ENCODE data around the gene SHROOM1. TPM values are rescaled to one million over a fixed set of nuclear protein-coding genes. Genes with fewer than 3 reads are reported as not detected.

Gene SHROOM1
- total RNA-seq, 2 donors from 2014 or later = 6.6 to 14.4 TPM

- Histone ChIP-seq H3K27me3 (ENCODE audit: control insufficient read depth, insufficient read depth, low read length, poor library complexity, severe bottlenecking) (peaks cover 20% of the 10 kb centered on the region), H3K9ac (ENCODE audit: extremely low read depth, low read length, poor library complexity, severe bottlenecking) (peak overlapping the region; percentile 95), H3K36me3 (ENCODE audit: control insufficient read depth, insufficient read depth, low read length) (peaks cover 30% of the 10 kb centered on the region), H3K9me3 (ENCODE audit: control insufficient read depth, low read length) (no peaks in the 10 kb centered on the region), H3K4me3 (ENCODE audit: low read length) (peak overlapping the region; percentile 91), H3K27ac (ENCODE audit: low read depth, low read length) (peak overlapping the region; percentile 91), H3K4me1 (ENCODE audit: control insufficient read depth, insufficient read depth, low read length) (peaks cover 6% of the 10 kb centered on the region)
- Mint-ChIP-seq H3K36me3 (ENCODE audit: low read depth) (peaks cover 16% of the 10 kb centered on the region), H3K27me3 (ENCODE audit: insufficient read depth) (peaks cover 3% of the 10 kb centered on the region), H3K4me3 (peak overlapping the region; percentile 92), H3K9me3 (no peaks in the 10 kb centered on the region), H3K4me1 (peaks cover 26% of the 10 kb centered on the region), H3K27ac (peak overlapping the region; percentile 99)
- DNase-seq = no peak
- WGBS, 2 experiments (ENCODE audit: insufficient coverage in 1 of 2, insufficient read length in 1 of 2) = 53 to 81% methylated on average over 19 to 30 of the region's 30 CpGs
- TF ChIP-seq CTCF (conservative IDR thresholded peaks at IDR 0.05) = no peak
Observed at GRCh38 chr5:132865668-132866341, 35.4 kb upstream of the SHROOM1 start.

GRCh38 chr5:132860742-132861141 is 30.3 kb upstream of the SHROOM1 start:
- no peak for DNase-seq
- Histone ChIP-seq H3K9me3 (ENCODE audit: control insufficient read depth, low read length) (no peaks in the 10 kb centered on the region), H3K4me1 (ENCODE audit: control insufficient read depth, insufficient read depth, low read length) (peaks cover 3% of the 10 kb centered on the region), H3K9ac (ENCODE audit: extremely low read depth, low read length, poor library complexity, severe bottlenecking) (no peak overlapping the region), H3K36me3 (ENCODE audit: control insufficient read depth, insufficient read depth, low read length) (no peaks in the 10 kb centered on the region), H3K27ac (ENCODE audit: low read depth, low read length) (no peak overlapping the region), H3K27me3 (ENCODE audit: control insufficient read depth, insufficient read depth, low read length, poor library complexity, severe bottlenecking) (peaks cover 32% of the 10 kb centered on the region), H3K4me3 (ENCODE audit: low read length) (no peak overlapping the region)
- no peak for TF ChIP-seq CTCF (conservative IDR thresholded peaks at IDR 0.05)
- no peaks in the 10 kb centered on the region for H3K36me3 Mint-ChIP-seq (ENCODE audit: low read depth)
- H3K27me3 Mint-ChIP-seq (ENCODE audit: insufficient read depth) = peaks cover 6% of the 10 kb centered on the region
- WGBS, 2 experiments (ENCODE audit: insufficient coverage in 1 of 2, insufficient read length in 1 of 2) = 86 to 91% methylated on average over 4 to 5 of the region's 5 CpGs
- H3K4me1 Mint-ChIP-seq = peaks cover 15% of the 10 kb centered on the region
- H3K9me3 Mint-ChIP-seq = no peaks in the 10 kb centered on the region
- H3K27ac Mint-ChIP-seq = no peak overlapping the region
- H3K4me3 Mint-ChIP-seq = no peak overlapping the region

GRCh38 chr5:132859889-132860437 is 29.5 kb upstream of the SHROOM1 start:
- Histone ChIP-seq H3K36me3 (ENCODE audit: control insufficient read depth, insufficient read depth, low read length) (no peaks in the 10 kb centered on the region), H3K27ac (ENCODE audit: low read depth, low read length) (no peak overlapping the region), H3K4me3 (ENCODE audit: low read length) (no peak overlapping the region), H3K4me1 (ENCODE audit: control insufficient read depth, insufficient read depth, low read length) (no peaks in the 10 kb centered on the region), H3K27me3 (ENCODE audit: control insufficient read depth, insufficient read depth, low read length, poor library complexity, severe bottlenecking) (peaks cover 32% of the 10 kb centered on the region), H3K9me3 (ENCODE audit: control insufficient read depth, low read length) (no peaks in the 10 kb centered on the region), H3K9ac (ENCODE audit: extremely low read depth, low read length, poor library complexity, severe bottlenecking) (no peak overlapping the region)
- no peak overlapping the region for H3K4me3 Mint-ChIP-seq
- H3K4me1 Mint-ChIP-seq = peaks cover 10% of the 10 kb centered on the region
- H3K27ac Mint-ChIP-seq = no peak overlapping the region
- no peaks in the 10 kb centered on the region for H3K9me3 Mint-ChIP-seq
- DNase-seq = no peak
- no peak for TF ChIP-seq CTCF (conservative IDR thresholded peaks at IDR 0.05)
- 86 to 87% methylated on average over 1 to 2 of the region's 2 CpGs for WGBS, 2 experiments (ENCODE audit: insufficient coverage in 1 of 2, insufficient read length in 1 of 2)
- peaks cover 6% of the 10 kb centered on the region for H3K27me3 Mint-ChIP-seq (ENCODE audit: insufficient read depth)
- H3K36me3 Mint-ChIP-seq (ENCODE audit: low read depth) = no peaks in the 10 kb centered on the region

Measured in endodermal cell (in vitro differentiated cells).